DND-41 (cell line): ENCODE data around the gene SLC35B1.
"Not testable (repeated sequence)": the region's sequence is repeated elsewhere in the genome, so short reads cannot be mapped to it uniquely, and the experiment has no call there.

ENCODE experiments used
- ATAC-seq: fragments of 200-7000 bp; cut with Tn5 transposase; 3 replicates; pipeline ENCODE4 v1.9.1; 2021; ENCODE audit warnings: low read depth; ENCODE audit not compliant: insufficient read depth
- DNase-seq: peaks from one replicate; pipeline ENCODE4 v3.0.0-alpha.2; 2020
- H2AFZ ChIP-seq: 2 replicates; pipeline ENCODE4 v1.6.0; 2012; ENCODE audit warnings: low read depth, low read length
- H3K27ac ChIP-seq: 2 replicates; pipeline ENCODE4 v1.5.1; 2012; ENCODE audit warnings: low read length, inconsistent platforms
- H3K27me3 ChIP-seq: fragments of 200-600 bp; sonication (generic); 2 replicates; pipeline ENCODE4 v1.6.0; 2012; ENCODE audit warnings: low read length, mild to moderate bottlenecking, inconsistent platforms; ENCODE audit not compliant: insufficient read depth, poor library complexity
- H3K36me3 ChIP-seq: 2 replicates; pipeline ENCODE4 v1.5.1; 2012; ENCODE audit warnings: low read length, inconsistent platforms; ENCODE audit not compliant: insufficient read depth
- H3K4me1 ChIP-seq: 2 replicates; pipeline ENCODE4 v1.5.1; 2012; ENCODE audit warnings: mild to moderate bottlenecking, low read length; ENCODE audit not compliant: insufficient read depth
- H3K4me2 ChIP-seq: 2 replicates; pipeline ENCODE4 v1.6.0; 2012; ENCODE audit warnings: mild to moderate bottlenecking, moderate library complexity, low read length, inconsistent platforms; ENCODE audit not compliant: insufficient read depth
- H3K4me3 ChIP-seq, 2 experiments: fragments of 200-600 bp in 1 of 2; shearing (Covaris generic) in 1 of 2; 2 replicates each; pipeline ENCODE4 v1.5.1; 2012 to 2016; ENCODE audit warnings: inconsistent platforms in 2 of 2, low read length in 2 of 2, mild to moderate bottlenecking in 2 of 2, low read depth in 1 of 2, moderate library complexity in 1 of 2
- H3K79me2 ChIP-seq: 2 replicates; pipeline ENCODE4 v1.6.0; 2012; ENCODE audit warnings: low read length, inconsistent platforms; ENCODE audit not compliant: insufficient read depth
- H3K9ac ChIP-seq: 2 replicates; pipeline ENCODE4 v1.6.0; 2012; ENCODE audit warnings: low read depth, mild to moderate bottlenecking, inconsistent platforms, low read length, moderate library complexity
- H3K9me3 ChIP-seq: 2 replicates; pipeline ENCODE4 v1.5.1; 2012; ENCODE audit warnings: low read length, moderate library complexity, mild to moderate bottlenecking, inconsistent platforms; ENCODE audit not compliant: insufficient read depth, severe bottlenecking
- H4K20me1 ChIP-seq: 2 replicates; pipeline ENCODE4 v1.6.0; 2012; ENCODE audit warnings: low read length; ENCODE audit not compliant: insufficient read depth
- EZH2 ChIP-seq: IDR thresholded peaks from 3 replicates; pipeline ENCODE4 v1.6.1; 2012; ENCODE audit warnings: borderline replicate concordance, low read depth, mild to moderate bottlenecking, moderate library complexity, low read length, inconsistent platforms; ENCODE audit not compliant: severe bottlenecking
- TF ChIP-seq, protein P1 (sequence below): IDR thresholded peaks from 2 replicates; pipeline ENCODE4 v1.5.1; 2012; ENCODE audit warnings: borderline replicate concordance, low read length, moderate library complexity, mild to moderate bottlenecking; ENCODE audit not compliant: poor library complexity, severe bottlenecking; ENCODE audit errors: extremely low read depth

The SLC35B1 gene

DNA sequence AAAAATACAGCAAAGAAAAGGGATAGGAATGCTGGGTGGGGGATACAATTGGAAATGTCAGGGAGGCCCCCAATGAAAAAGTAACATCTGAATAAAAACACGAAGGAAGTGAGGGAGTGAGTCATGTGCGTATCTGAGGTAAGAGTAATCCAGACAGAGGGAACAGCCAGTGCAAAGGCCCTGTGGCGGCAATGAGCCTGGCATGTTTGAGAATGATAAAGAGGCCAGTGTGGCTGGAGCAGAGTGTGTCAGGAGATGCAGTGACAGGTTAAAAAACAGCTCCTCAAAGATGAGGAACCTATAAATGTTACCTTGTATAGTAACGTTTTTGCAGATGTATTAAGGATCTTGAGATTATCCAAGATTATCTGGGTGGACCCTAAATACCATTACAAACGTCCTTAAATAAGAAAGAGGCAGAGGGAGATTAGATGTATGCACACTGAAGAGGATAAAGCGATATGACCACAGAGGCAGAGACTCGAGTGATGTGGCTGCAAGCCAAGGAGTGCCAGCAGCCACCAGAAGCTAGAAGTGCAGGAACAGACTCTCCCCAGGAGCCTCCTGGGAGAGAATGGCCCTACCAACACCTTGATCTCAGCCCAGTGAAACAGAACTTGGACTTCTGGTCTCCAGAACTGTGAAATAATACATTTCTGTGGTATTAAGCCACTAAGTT is 17.8 kb upstream of the SLC35B1 start:
- H3K36me3 ChIP-seq, result peaks cover 58% of the 10 kb centered on the region
- no peak for TF ChIP-seq EZH2
- TF ChIP-seq, protein P1, sequence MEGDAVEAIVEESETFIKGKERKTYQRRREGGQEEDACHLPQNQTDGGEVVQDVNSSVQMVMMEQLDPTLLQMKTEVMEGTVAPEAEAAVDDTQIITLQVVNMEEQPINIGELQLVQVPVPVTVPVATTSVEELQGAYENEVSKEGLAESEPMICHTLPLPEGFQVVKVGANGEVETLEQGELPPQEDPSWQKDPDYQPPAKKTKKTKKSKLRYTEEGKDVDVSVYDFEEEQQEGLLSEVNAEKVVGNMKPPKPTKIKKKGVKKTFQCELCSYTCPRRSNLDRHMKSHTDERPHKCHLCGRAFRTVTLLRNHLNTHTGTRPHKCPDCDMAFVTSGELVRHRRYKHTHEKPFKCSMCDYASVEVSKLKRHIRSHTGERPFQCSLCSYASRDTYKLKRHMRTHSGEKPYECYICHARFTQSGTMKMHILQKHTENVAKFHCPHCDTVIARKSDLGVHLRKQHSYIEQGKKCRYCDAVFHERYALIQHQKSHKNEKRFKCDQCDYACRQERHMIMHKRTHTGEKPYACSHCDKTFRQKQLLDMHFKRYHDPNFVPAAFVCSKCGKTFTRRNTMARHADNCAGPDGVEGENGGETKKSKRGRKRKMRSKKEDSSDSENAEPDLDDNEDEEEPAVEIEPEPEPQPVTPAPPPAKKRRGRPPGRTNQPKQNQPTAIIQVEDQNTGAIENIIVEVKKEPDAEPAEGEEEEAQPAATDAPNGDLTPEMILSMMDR, result no peak
- peaks cover 7% of the 10 kb centered on the region; the same call in 1 of the 2 replicates for H3K4me1 ChIP-seq
- H3K27ac ChIP-seq, result no peak overlapping the region
- no peaks in the 10 kb centered on the region for H3K27me3 ChIP-seq
- no peak for DNase-seq
- no peak overlapping the region for H3K4me3 ChIP-seq
- H3K9ac ChIP-seq, result no peak overlapping the region
- no peak for ATAC-seq
- H2AFZ ChIP-seq, result no peak overlapping the region
- H3K4me2 ChIP-seq, result no peak overlapping the region
- peaks cover 18% of the 10 kb centered on the region; the same call in 1 of the 2 replicates for H4K20me1 ChIP-seq
- no peaks in the 10 kb centered on the region for H3K9me3 ChIP-seq
- peaks cover 15% of the 10 kb centered on the region for H3K79me2 ChIP-seq

DNA sequence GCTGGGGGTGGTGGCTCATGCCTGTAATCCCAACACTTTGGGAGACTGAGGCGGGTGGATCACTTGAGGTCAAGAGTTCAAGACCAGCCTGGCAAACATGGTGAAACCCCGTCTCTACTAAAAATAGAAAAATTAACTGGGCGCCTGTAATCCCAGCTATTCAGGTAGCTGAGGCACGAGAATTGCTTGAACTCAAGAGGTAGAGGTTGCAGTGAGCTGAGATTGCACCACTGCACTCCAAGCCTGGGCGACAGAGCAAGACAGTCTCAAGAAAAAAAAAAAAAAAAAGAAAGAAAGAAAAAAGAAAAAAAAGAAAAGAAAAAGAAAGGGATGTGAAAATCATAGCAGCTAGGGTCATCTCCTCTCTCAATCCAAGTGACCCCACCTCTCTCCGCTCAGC is 16.8 kb upstream of the SLC35B1 start:
- H3K27me3 ChIP-seq, H3K9me3 ChIP-seq, H3K4me3 ChIP-seq, H3K9ac ChIP-seq, ATAC-seq, DNase-seq, H2AFZ ChIP-seq, H3K4me2 ChIP-seq, H3K4me1 ChIP-seq, H3K27ac ChIP-seq: not testable (repeated sequence)
- peaks cover 11% of the 10 kb centered on the region for H3K79me2 ChIP-seq
- H3K36me3 ChIP-seq, result peaks cover 69% of the 10 kb centered on the region
- peaks cover 12% of the 10 kb centered on the region; the same call in 1 of the 2 replicates for H4K20me1 ChIP-seq

DNA sequence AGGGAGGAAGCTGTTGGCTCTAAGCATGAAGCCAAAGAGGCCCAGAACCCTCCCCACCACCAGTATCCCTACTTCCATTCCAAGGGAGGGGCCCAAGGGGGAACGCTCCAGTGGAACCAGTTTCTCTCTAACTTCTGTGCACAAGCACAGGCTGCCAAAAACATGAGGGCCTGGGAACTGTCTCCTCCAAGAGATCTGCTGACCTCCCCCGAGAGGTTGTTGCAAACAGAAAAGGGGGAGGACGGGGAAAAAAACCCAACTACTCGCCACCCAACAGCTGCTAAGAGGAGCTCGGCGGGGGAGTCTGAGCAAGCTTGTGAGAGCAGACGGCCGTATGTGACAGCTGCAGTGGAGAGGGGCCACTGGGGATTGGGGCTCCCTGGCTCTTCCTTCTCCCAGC is 15.7 kb upstream of the SLC35B1 start:
- Histone ChIP-seq H3K79me2 (peaks cover 11% of the 10 kb centered on the region), H3K9me3 (no peaks in the 10 kb centered on the region), H3K27me3 (no peaks in the 10 kb centered on the region), H4K20me1 (peaks cover 12% of the 10 kb centered on the region; the same call in 1 of the 2 replicates), H3K4me1 (peaks cover 7% of the 10 kb centered on the region; the same call in 1 of the 2 replicates), H2AFZ (no peak overlapping the region), H3K9ac (peak overlapping the region; percentile 21; the same call in 1 of the 2 replicates), H3K36me3 (peaks cover 77% of the 10 kb centered on the region), H3K4me3 (no peak overlapping the region), H3K27ac (peak overlapping the region; percentile 56), H3K4me2 (no peak overlapping the region)
- TF ChIP-seq, protein P1, result no peak
- TF ChIP-seq EZH2, result no peak
- DNase-seq (no peak), ATAC-seq (no peak)

DNA sequence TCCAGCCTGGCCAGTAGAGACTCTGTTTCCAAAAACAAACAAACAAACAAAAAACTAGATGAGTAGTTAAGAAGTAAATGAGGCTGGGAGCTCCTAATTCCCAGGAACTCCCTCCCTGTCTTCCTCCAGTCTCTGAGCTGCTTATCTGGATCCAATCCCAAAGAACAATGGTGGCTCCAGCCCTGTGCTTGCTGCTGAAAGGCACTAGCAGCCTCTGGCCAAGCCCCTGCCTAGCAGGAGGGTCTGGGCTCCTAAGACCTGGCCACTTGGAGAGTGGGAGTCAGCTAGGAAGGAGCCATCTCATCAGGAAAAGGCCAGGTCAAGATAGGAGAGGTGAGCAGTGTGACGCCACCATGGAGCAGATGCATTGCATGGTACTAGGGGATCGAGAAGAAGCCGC is 14.3 kb upstream of the SLC35B1 start:
- no peaks in the 10 kb centered on the region for H3K27me3 ChIP-seq
- no peak for DNase-seq
- H3K4me3 ChIP-seq, result no peak overlapping the region
- peaks cover 12% of the 10 kb centered on the region; the same call in 1 of the 2 replicates for H4K20me1 ChIP-seq
- H3K79me2 ChIP-seq, result peaks cover 5% of the 10 kb centered on the region
- H3K4me1 ChIP-seq, result peaks cover 7% of the 10 kb centered on the region; the same call in 1 of the 2 replicates
- H3K36me3 ChIP-seq, result peaks cover 82% of the 10 kb centered on the region
- no peak overlapping the region for H3K4me2 ChIP-seq
- no peak overlapping the region for H3K9ac ChIP-seq
- H3K27ac ChIP-seq, result 0 out of 2 replicates have a peak overlapping the region, but pooled peaks have one; percentile 36
- no peaks in the 10 kb centered on the region for H3K9me3 ChIP-seq
- TF ChIP-seq EZH2, result no peak
- TF ChIP-seq, protein P1, result no peak
- ATAC-seq, result no peak
- H2AFZ ChIP-seq, result no peak overlapping the region
